GM18870 (cell line): ENCODE results near the gene MICAL1.

Experiments
- ATAC-seq: cut with Tn5 transposase; IDR thresholded peaks from one replicate; pipeline ENCODE4 v1.9.1; 2021; ENCODE audit warnings: moderate library complexity; ENCODE audit not compliant: unreplicated experiment

The MICAL1 gene

GRCh38 chr6:109455437-109456110 lies at the start of gene MICAL1:
Gene MICAL1, minus strand, starts transcription at chr6:109455772. Its CDS starts 1,576 bp downstream, at chr6:109454196.
- peak; percentile 47 for ATAC-seq

GRCh38 chr6:109503327-109504224 lies 48.0 kb upstream of the MICAL1 start:
- ATAC-seq: no peak

GRCh38 chr6:109498936-109499335 lies 43.4 kb upstream of the MICAL1 start:
- no peak for ATAC-seq

- no peak for ATAC-seq
Observed at GRCh38 chr6:109498052-109498451, 42.5 kb upstream of the MICAL1 start.

- no peak for ATAC-seq
Observed at GRCh38 chr6:109496036-109496772, 40.6 kb upstream of the MICAL1 start.

GRCh38 chr6:109493865-109494264 lies 38.3 kb upstream of the MICAL1 start:
- ATAC-seq: no peak

GRCh38 chr6:109491207-109491938 lies 35.8 kb upstream of the MICAL1 start:
- ATAC-seq: no peak

- no peak for ATAC-seq
Observed at GRCh38 chr6:109490713-109491112, 35.1 kb upstream of the MICAL1 start.

GRCh38 chr6:109488001-109488400 lies 32.4 kb upstream of the MICAL1 start:
- no peak for ATAC-seq

- no peak for ATAC-seq
Observed at GRCh38 chr6:109486068-109486467, 30.5 kb upstream of the MICAL1 start.

- ATAC-seq: no peak
Observed at GRCh38 chr6:109485266-109485935, 29.8 kb upstream of the MICAL1 start.

- ATAC-seq: no peak
Observed at GRCh38 chr6:109484122-109484521, 28.6 kb upstream of the MICAL1 start.

GRCh38 chr6:109483735-109484057 lies 28.1 kb upstream of the MICAL1 start:
- ATAC-seq: no peak

GRCh38 chr6:109482905-109483734 lies 27.5 kb upstream of the MICAL1 start, which contains the start of gene ZBTB24:
Gene ZBTB24, minus strand, starts transcription at chr6:109483219. Its CDS starts 1,193 bp downstream, at chr6:109482026.
- ATAC-seq: peak; percentile 48

- no peak for ATAC-seq
Observed at GRCh38 chr6:109480993-109481480, 25.5 kb upstream of the MICAL1 start.

- no peak for ATAC-seq
Observed at GRCh38 chr6:109478841-109479624, 23.5 kb upstream of the MICAL1 start.

GRCh38 chr6:109478222-109478805 lies 22.7 kb upstream of the MICAL1 start:
- no peak for ATAC-seq

- peak; percentile 62 for ATAC-seq
Observed at GRCh38 chr6:109477725-109478124, 22.2 kb upstream of the MICAL1 start.
